ENCODE data around the gene KRT24.
"Not testable (repeated sequence)": the region's sequence is repeated elsewhere in the genome, so short reads cannot be mapped to it uniquely, and the experiment has no call there.

KRT24 gene

GRCh38 chr17:40703652-40704051, at the start of gene KRT24:
TSS of gene KRT24 (minus strand) at chr17:40703752. CDS start at chr17:40703693, 59 bp downstream.
- TF ChIP-seq CTCF (IDR thresholded peaks at IDR 0.05) = no peak
- no peak for DNase-seq (ENCODE audit: low spot score)
- Histone ChIP-seq H3K27ac (no peak within 1 kb of the TSS), H3K4me3 (no peak within 1 kb of the TSS)

- H3K27ac ChIP-seq = no peak overlapping the region
- DNase-seq (ENCODE audit: low spot score) = no peak
- no peak overlapping the region for H3K4me3 ChIP-seq
- TF ChIP-seq CTCF (IDR thresholded peaks at IDR 0.05) = no peak
Measured at GRCh38 chr17:40751065-40751464, 47.5 kb upstream of the KRT24 start.

GRCh38 chr17:40750391-40750790, 46.8 kb upstream of the KRT24 start:
- no peak overlapping the region for H3K4me3 ChIP-seq
- H3K27ac ChIP-seq = no peak overlapping the region
- no peak for DNase-seq (ENCODE audit: low spot score)
- no peak for TF ChIP-seq CTCF (IDR thresholded peaks at IDR 0.05)

- DNase-seq (ENCODE audit: low spot score); H3K4me3 ChIP-seq; H3K27ac ChIP-seq: not testable (repeated sequence)
Measured at GRCh38 chr17:40748666-40749065, 45.1 kb upstream of the KRT24 start.

- Histone ChIP-seq H3K4me3 (no peak overlapping the region), H3K27ac (no peak overlapping the region)
- DNase-seq (ENCODE audit: low spot score) = no peak
- TF ChIP-seq CTCF (IDR thresholded peaks at IDR 0.05) = no peak
Measured at GRCh38 chr17:40738553-40738952, 35.0 kb upstream of the KRT24 start.

GRCh38 chr17:40735016-40735415, 31.5 kb upstream of the KRT24 start:
- no peak for DNase-seq (ENCODE audit: low spot score)
- TF ChIP-seq CTCF (IDR thresholded peaks at IDR 0.05) = no peak
- H3K4me3 ChIP-seq = no peak overlapping the region
- H3K27ac ChIP-seq = no peak overlapping the region

GRCh38 chr17:40734018-40734417, 30.5 kb upstream of the KRT24 start:
- no peak for TF ChIP-seq CTCF (IDR thresholded peaks at IDR 0.05)
- no peak for DNase-seq (ENCODE audit: low spot score)
- Histone ChIP-seq H3K27ac (no peak overlapping the region), H3K4me3 (no peak overlapping the region)

GRCh38 chr17:40730970-40731369, 27.4 kb upstream of the KRT24 start:
- no peak for DNase-seq (ENCODE audit: low spot score)
- no peak overlapping the region for H3K4me3 ChIP-seq
- no peak for TF ChIP-seq CTCF (IDR thresholded peaks at IDR 0.05)
- H3K27ac ChIP-seq = no peak overlapping the region
